SHP77 treated with DMSO at 0.1 percent for 48 hours (cell line): ENCODE results near the gene DOK5.

Experiments
- DNase-seq: peaks from one replicate; lab custom pipeline; 2025; lab: John Stamatoyannopoulos, UW

The DOK5 gene

DNA sequence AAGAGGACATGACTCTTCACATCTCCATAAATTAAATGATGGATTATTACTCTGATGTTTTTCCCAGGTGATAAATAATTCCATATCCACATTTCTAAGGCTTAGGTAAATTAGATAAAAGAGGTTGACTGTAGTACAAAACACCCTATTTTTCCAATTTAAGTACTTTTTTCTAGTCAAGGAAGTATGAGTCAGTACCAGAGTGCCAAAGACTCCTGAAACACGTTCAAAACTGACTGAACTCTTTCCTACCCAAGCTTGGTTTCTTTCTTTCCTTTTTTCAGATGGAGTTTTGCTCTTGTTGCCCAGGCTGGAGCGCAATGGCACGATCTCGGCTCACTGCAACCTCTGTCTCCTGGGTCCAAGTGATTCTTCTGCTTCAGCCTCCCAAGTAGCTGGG lies 85.0 kb downstream of the DOK5 start:
- DNase-seq = no peak

DNA sequence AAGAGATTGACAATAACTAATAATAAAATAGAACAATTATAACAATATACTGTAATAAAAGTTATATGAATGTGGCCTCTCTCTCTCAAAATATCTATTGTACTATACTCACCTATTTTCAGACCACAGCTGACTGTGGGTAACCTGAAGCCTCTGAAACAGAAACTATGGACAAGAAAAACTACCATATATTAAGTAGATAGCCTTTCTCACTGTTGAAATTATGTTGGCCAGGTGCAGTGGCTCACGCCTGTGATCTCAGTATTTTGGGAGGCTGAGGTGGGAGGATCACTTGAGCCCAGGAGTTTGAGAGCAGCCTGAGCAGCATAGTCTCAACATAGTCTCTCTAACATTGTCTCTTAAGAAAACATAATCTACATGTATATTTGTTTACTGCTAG lies 89.9 kb downstream of the DOK5 start:
- DNase-seq = no peak

DNA sequence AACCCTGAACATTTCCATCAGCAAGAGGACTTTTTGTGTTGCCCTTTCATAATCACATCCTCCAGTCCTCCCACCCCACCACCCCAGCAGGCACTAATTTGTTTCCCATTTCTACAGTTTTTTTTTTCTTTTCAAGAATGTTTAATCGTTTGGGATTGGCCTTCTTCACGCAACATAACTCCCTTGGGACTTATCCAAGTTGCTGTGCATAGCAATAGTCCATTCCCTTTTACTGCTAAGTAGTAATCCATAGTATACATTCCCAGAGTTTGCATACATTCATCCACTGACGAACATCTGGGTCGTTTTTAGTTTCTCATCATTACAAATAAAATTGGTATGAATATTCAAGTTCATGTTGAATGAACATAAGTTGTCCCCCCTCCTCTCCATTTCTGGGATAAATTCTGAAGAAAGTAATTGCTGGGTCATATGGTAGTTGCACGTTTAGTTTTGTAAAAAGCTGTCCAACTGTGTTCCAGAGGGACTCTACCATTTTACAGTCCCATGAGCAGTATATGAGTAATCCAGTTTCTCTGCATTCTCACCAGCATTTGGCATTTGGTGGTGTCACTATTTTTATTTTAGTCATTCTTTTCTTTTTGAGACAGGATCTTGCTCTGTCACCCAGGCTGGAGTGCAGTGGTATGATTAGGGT lies 90.8 kb downstream of the DOK5 start:
- no peak for DNase-seq

DNA sequence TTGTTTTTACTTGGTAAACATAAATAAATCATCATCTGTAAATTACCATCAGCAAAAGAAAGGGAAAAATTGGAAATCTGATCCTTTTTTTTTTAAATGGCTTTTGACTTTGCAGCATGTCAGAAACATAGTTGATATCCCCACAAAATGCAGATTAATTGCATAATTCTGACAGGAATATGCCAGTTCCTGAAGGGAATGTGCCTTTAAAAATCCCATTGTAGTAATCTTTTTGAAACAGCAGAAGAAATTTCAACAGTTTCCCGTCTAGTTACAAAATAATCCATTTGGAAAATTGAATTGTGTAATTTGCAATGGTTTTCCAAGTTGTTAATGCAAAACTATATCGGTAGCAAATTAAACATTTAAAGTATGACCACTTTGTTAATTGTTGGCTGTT lies 95.2 kb downstream of the DOK5 start:
- no peak for DNase-seq

DNA sequence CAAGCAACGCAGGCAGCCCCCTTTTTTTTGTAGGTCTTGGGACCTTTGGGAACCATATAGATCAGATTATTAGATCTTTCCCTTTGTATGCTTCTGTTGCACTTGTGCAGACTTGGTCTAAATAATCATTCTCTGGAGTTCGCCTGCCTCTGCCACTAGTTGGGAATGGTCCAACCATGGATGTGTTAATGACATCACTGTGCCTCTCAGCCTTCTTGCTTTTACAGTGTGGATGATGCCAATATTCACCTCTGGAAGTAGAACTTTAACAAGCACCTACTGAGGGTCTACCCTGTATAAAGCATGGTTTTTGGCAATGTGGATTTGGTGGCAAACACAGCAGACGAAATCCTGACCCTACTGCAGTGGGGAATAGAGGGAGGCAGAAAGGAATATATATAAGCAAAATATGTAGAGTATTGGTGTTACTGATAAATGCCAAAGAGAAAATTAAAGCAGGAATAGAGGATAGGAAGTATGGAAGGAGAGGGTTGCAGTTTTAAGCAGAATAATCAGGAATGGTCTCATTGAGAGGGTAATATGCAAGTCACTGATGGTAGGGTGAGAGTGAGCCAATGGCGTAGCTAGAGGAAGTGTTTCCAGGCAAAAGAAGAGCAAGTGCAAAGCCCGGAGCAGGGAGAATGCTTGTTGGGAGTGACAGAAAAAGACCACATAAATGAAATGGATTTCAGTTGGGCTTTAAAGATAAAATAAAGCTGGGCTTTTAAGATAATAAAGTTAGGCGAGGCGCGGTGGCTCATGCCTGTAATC lies 97.5 kb downstream of the DOK5 start:
- DNase-seq = no peak

DNA sequence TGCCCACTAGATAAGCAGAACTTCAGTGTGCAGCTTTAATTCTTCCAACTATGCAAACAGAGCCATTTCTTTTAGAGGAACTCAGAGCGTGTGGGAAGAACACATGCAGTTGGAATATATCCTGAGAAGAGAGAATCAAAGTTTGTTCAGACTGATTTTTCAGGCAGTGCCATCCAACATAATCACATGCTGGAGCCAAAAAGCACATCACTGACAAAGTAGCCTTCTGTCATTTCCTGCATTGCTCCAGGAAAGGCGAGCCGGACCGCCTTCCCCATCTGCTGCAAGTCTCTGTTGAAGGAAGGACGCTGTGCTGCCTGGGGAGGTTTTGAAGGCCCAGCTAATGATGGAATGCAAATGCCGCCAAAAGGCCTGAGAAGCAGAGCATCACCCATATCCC lies 98.4 kb downstream of the DOK5 start:
- no peak for DNase-seq

DNA sequence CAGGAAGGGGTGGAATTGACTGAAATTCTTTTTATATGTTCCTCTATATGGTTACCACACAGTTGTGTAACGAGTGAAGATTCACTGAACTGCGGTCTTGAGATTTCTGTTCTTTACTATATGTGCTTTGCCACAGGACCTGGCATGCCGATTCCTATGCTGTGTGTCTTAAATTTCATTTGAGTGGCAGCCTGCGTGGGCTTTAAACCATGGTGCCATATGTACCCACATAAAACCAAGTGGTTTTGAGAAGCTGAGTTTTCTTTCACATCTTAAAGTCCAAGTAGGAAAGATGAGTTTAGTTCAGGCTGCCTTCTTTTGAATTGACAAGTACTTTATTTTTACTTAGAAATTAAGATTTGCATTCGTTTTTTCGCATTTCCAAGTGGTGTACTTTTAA lies 101.1 kb downstream of the DOK5 start:
- no peak for DNase-seq

DNA sequence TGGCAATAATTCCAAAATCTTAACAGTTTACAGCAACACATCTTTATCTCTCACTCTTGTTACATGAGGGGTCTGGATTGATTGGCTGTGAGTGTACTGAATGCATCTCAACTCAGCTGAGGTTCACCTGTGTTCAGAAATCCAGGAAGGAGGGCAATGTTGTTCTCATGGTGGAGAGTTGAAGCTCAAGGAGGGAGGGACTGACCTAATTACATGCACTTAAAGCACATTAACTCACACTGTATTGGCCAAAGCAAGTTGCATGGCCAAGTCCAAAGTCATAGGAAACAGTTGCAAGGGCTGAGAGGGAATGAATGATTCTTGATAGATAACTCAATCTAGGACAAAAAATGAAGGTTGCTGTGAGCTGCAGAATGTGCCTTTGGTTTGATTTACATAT lies 102.2 kb downstream of the DOK5 start:
- DNase-seq = no peak

DNA sequence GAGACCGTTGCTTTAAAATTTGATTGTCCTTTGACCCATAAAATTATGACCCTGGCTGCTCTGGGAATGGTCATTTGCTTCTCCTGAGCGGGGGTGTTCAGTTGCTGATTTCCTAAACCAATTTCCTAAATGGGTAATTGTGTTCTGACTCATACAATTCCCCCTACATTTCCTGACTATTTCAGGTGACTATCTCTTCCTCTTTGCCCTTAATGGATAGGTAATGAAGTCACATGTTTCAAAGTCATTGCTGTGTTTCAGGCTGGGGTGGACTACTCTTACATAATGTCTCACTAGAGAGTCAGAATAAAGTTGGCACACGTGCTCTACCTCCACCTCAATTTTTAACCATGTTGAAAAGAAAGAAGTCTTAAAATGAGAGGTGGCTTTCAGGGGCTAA lies 109.8 kb downstream of the DOK5 start:
- DNase-seq = no peak

DNA sequence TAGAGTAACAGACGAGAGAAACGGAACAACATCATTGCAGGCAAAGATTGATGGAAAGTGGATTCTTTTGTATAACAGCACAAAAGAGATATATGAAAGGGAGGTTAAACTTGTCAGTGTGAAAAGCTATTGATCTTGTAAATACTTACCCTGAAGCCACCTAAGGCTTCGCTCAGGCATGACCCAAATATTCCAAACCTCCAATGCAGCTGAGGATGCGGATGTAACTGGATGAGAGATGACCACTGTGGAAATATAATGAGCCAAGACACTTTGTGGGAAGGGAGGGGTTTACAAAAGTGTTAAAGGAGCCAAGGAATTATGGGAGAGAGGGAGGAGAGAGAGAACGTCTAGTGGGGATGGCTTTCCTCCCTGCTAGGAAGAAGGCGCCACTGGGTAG lies 112.0 kb downstream of the DOK5 start:
- no peak for DNase-seq

DNA sequence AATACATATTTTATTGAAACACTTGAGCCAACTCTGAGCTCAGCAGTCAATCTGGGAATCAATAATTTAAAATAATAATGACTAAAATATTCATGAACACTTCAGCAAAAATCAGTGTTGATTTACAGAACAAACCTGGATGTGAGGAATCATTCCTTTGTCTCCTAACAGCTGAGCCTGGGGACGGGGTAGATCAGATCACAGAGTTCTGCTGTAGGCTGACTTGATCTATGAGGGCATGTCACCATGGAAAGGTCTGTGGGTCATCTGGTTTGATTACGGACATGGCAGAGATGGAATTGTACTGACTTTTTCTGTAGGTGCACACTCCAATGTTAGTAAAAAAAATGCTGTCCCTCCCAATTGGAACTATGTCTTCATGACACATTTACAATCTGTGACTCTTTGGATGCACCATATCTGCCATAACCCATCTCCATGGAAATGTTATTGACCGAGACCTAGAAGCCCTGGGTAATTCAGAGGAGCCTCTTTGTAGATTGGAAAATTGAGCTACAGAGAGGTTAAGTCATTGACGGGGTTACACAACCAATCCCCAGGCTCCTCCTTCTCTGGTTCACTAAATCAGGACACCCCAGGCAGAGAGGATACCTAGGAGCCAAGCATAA lies 114.1 kb downstream of the DOK5 start:
- no peak for DNase-seq

DNA sequence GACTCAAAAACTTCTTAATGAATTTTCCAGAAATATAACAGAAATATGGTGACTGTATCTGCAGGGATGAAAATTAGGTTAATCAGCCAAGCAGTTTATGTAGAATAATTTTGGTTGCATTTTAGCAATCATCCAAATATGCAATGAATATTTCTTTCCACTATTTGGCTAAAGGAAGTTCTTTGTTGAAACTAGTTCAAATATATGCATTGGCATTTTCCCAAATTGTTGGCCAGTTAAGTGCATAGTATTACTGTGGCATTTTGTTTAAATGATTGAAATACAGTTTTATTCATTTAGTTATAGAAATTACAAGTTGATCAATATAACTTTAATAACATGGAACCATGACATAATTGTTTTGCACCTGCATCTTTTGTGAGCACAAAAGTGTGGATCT lies 115.5 kb downstream of the DOK5 start:
- no peak for DNase-seq

DNA sequence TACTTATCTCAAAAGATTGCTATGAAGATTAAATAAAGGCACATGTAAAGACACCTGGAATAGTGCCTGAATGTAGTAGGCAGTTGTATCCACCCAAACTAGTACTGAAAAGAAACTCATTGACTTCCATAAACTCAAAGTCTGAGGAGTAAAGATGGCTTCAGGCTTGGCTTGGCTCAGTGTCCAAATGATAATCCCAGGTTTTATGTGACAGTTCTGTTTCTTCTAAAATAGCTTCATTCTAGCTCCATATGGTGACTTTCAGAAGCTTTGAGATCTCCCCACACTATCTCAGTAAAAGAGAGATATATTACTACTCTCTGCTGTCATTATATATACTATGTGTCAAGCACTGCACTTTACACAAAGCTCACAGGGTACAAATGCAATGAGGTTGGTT lies 121.3 kb downstream of the DOK5 start:
- no peak for DNase-seq

DNA sequence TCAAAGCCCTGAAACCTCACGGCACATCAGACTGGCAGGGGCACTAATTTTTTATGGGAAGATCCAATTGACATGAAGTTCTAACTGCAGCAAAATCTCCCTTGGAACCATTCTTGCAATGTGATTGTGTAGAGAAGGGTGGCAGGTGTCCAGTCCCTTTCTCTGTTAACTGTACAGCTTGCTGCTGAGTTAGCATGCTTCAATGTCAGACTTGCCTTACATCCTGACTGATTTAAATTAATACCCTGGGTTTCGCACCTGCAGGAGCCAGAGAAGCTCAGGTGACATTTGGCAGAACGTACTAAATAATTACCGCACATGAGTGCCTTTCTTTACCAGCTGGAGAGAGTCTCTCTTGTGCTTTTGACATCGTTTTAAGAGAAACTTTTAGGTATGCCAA lies 123.0 kb downstream of the DOK5 start:
- no peak for DNase-seq

DNA sequence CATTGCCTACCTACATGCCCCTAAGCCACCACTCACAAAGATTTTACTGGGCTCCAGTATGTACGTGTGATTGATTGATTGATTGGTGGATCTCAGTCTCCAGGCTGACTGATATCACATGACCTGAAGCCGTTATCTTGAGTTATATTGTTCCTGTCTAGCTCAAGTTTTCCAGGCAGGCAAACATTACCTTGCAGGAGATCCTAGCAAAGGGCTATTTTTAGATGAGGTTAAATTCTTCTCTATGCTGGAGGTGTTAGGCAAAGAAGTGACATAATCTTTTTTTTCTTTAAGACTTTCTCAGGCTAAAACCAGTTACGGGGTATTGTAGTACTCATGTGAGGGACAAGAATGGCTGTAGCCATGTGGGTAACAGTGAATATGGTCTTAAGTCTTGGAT lies 125.2 kb downstream of the DOK5 start:
- DNase-seq = no peak

DNA sequence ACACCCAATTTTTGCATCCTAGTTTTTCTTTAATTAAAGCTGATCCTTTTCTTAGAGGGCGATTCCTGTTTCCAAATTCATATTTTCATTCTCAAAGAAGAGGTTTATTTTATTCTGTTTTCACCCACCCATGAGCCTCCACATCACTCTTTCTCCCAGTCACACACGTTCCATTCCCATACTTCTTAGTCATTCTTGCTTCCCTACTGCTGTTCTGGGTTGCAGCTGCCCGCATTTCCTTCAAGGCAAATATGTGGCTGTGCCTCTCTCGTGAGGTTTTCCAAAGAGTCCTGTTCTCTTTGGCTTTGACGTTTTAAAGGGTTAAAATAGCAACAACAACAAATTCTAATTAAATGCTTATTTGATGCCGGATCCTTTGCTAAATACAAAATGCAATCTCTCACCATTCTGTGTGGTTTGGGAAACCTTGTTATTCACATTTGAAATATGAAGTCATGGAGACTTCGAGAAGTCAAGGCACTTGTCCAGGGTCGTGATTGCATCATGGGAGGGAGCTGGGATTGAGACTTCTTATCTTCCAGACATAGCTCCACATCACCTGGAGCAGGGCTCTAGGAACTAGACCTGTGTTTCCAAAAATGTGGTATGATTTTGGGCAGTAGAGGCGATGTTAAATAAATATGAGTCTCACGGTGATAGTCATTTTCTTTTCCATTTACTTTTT lies 126.6 kb downstream of the DOK5 start:
- no peak for DNase-seq

DNA sequence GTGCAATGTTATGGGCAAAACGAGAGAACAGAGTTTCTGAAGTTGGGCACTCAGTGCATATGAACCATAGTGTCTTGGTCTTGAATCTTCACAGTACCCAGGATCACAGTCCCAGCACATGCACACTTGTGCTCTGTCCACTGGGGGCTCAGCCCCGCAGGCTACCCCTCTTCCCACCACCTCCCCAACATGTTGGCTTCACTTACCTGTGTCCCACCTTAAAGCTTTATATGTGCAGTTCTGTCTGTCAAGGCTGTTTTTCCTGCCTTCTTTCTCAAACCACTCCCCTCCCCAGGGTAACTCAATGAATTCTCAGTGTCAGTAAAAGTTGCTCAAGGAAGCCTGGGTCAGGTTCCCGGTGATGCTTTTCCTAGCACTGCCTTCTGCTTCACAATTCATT lies 129.9 kb downstream of the DOK5 start:
- no peak for DNase-seq

DNA sequence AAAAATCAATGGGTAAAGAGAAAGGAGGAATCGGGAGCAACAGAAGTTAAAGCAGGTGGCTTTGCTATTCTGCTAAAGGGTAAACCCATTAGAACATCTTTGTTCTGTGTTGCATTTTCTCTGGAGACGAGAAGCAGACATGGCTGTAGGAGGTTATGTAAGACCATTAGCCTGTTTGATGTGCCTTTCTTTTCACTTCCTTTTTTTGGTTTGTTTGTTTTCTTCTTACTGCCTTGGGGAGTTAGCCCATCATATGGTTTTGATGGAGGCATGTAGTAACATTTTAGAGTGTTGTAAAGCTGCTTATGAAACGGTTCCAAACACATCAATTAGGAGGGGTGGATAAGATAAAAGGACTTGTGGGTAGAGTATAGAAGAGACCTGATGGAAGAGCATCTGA lies 131.0 kb downstream of the DOK5 start:
- no peak for DNase-seq

DNA sequence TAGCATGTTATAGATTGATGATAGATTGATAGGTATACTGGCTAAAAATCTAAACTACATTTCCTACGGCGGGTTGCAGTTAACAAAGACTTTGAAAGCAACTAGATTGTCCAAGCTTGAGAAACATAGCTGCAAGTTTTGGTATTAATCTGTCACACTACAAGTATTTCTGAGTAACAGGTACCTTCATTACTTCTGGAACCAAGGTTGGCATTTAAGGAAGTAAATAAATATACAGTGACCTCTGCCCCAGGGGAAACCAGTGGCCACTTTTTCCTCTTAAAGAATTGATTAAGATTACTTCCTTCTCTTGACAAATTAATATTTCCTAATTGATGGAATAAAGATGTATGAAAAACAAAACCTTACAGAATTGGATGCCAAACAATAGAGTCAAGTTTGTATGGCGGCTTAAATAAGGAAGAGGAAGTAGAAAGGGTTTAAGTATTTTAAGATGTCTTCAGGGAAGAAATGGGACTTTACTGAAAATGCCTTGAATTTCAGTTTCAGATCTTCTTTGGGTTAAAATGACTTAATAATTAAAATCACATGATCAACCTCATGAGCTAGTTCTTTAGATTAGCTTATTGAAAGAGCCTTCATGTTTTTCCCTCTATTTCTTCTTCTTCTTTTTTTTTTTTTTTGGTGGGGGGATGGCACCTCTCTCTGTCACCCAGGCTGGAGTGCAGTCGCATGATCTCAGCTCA lies 132.8 kb downstream of the DOK5 start:
- no peak for DNase-seq

DNA sequence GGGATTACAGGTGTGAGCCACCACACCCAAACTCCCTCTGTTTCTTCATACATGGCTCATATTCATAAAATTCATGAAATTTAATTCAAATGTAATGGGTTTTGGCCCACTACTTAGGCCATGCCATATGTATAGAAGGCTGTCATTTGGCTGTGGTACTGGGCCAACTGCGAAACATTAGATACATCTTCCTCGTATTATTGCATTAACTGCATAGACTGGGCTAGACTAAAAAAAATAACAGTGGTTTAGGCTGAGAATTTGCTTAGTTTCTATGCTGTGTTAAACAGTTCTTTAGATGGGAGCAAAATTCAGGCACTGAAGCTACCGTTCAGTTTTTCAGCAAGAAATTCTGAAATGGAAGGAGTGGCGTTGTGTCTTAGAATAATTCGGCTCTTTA lies 133.6 kb downstream of the DOK5 start:
- no peak for DNase-seq

DNA sequence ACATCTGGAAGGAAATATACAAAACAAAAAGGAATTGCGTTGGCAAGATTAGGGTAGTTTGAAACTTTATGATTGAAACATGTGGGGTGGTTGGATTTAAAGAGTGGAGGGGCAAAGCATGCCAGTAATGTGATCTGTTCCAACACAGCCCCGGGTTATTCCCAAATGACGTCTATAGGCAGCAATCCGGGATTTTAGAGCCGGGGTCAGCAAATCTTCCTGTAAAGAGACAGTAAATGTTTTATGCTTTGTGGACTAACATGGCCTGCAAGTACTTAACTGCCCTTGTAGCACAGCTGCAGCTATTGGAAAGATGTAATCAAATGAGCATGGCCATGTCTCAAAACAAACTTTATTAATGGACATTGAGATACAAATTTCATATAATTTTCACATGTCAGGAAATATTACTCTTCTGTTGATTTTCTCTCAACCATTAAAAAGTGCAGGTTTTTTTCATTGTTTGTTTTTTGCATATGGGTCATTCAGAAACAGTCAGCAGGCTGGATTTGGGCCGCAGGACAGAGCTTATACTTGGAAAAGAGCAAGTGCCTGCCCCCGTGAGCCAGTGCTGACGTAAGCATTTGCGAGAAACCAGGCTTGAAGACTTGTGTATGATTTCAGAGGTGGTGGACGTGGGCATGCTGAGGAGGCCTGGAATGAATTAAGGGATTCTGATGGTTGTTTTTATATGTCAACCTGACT lies 136.5 kb downstream of the DOK5 start:
- no peak for DNase-seq

DNA sequence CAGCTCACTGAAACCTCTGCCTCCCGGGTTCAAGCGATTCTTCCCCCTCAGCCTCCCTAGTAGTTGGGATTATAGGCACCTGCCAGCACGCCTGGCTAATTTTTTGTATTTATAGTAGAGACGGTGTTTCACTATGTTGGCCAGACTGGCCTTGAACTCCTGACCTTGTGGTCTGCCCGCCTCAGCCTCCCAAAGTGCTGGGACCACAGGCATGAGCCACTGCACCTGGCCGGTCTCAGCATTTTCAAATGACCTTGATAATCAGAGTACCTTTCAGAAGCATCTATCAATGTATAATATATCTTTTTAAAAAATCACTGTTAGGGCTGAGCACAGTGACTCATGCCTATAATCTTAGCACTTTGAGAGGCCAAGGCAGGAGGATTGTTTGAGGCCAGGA lies 143.0 kb downstream of the DOK5 start:
- no peak for DNase-seq
